CD14-positive monocyte (primary cell): Measurements from ENCODE around the gene THBS2. TPM values are rescaled to one million over a fixed set of nuclear protein-coding genes. Genes with fewer than 3 reads are reported as not detected.

Experiments
- DNase-seq, 3 donors: peaks; one replicate each; pipeline ENCODE4 v3.0.0-alpha.2; 2011 to 2022
- H2AFZ ChIP-seq: 2 replicates; pipeline ENCODE4 v1.6.0; 2012; ENCODE audit warnings: mild to moderate bottlenecking, low read depth, low read length, inconsistent platforms; ENCODE audit not compliant: insufficient read depth, poor library complexity, severe bottlenecking
- H3K27ac ChIP-seq, 2 donors: 1 replicate in 1 of 2; 2 replicates in 1 of 2; pipeline ENCODE4 v1.5.1; 2012 to 2013; ENCODE audit warnings: low read length in 2 of 2, control low read depth in 1 of 2, inconsistent platforms in 1 of 2, low read depth in 1 of 2, mild to moderate bottlenecking in 1 of 2
- H3K27me3 ChIP-seq, 2 donors: one replicate each; pipeline versions ENCODE4 v1.6.0 to v1.6.1; 2011 to 2013; ENCODE audit warnings: low read length in 2 of 2; ENCODE audit not compliant: control insufficient read depth in 2 of 2, insufficient read depth in 2 of 2
- H3K36me3 ChIP-seq, 2 donors: replicated peaks in 1 of 2; 1 replicate in 1 of 2; 2 replicates in 1 of 2; pipeline versions ENCODE4 v1.5.1 to v1.6.1; 2012 to 2013; ENCODE audit warnings: low read length in 2 of 2, control low read depth in 1 of 2, inconsistent platforms in 1 of 2, mild to moderate bottlenecking in 1 of 2; ENCODE audit not compliant: insufficient read depth in 2 of 2, control insufficient read depth in 1 of 2
- H3K4me1 ChIP-seq, 2 donors: 1 replicate in 1 of 2; 2 replicates in 1 of 2; pipeline versions ENCODE4 v1.5.1 to v1.6.1; 2012 to 2013; ENCODE audit warnings: low read length in 2 of 2, control low read depth in 1 of 2, inconsistent platforms in 1 of 2, mild to moderate bottlenecking in 1 of 2, moderate library complexity in 1 of 2; ENCODE audit not compliant: insufficient read depth in 2 of 2, control insufficient read depth in 1 of 2
- H3K4me2 ChIP-seq: replicated peaks from 2 replicates; pipeline ENCODE3; 2012; ENCODE audit warnings: low read length, moderate library complexity, mild to moderate bottlenecking; ENCODE audit not compliant: poor library complexity, severe bottlenecking; ENCODE audit errors: extremely low read depth
- H3K4me3 ChIP-seq, 3 experiments: fragments of 200-600 bp in 1 of 3; sonication (generic) in 1 of 3; replicated peaks in 1 of 3; 1 replicate in 2 of 3; 2 replicates in 1 of 3; pipeline ENCODE4 v1.5.1; 2011 to 2013; ENCODE audit warnings: low read length in 3 of 3, mild to moderate bottlenecking in 3 of 3, control low read depth in 2 of 3, low read depth in 2 of 3, inconsistent platforms in 1 of 3, moderate library complexity in 1 of 3
- H3K79me2 ChIP-seq: 2 replicates; pipeline ENCODE4 v1.6.0; 2012; ENCODE audit warnings: mild to moderate bottlenecking, control low read depth, inconsistent platforms, low read length, moderate library complexity; ENCODE audit not compliant: insufficient read depth
- H3K9ac ChIP-seq: 2 replicates; pipeline ENCODE4 v1.6.0; 2017; ENCODE audit warnings: low read length, mild to moderate bottlenecking; ENCODE audit not compliant: insufficient read depth, poor library complexity, severe bottlenecking
- H3K9me3 ChIP-seq, 2 donors: replicated peaks in 1 of 2; 1 replicate in 1 of 2; 2 replicates in 1 of 2; pipeline versions ENCODE4 v1.5.1 to v1.6.1; 2012 to 2013; ENCODE audit warnings: low read length in 2 of 2, control low read depth in 1 of 2; ENCODE audit not compliant: control insufficient read depth in 1 of 2, insufficient read depth in 1 of 2
- H4K20me1 ChIP-seq: 2 replicates; pipeline ENCODE4 v1.6.0; 2012; ENCODE audit warnings: mild to moderate bottlenecking, low read length, control low read depth, moderate library complexity; ENCODE audit not compliant: insufficient read depth
- H3K27ac Mint-ChIP-seq, 7 donors: one replicate each; pipeline ENCODE4 v1.8.0; 2020; ENCODE audit warnings: mild to moderate bottlenecking in 7 of 7, mixed read lengths in 7 of 7, moderate library complexity in 6 of 7, inconsistent platforms in 2 of 7
- H3K27me3 Mint-ChIP-seq, 3 donors: one replicate each; pipeline ENCODE4 v1.8.0; 2021 to 2022; ENCODE audit warnings: low read depth in 3 of 3, mild to moderate bottlenecking in 3 of 3, mixed read lengths in 3 of 3, moderate library complexity in 3 of 3, inconsistent platforms in 1 of 3
- H3K36me3 Mint-ChIP-seq, 2 donors: one replicate each; pipeline ENCODE4 v1.8.0; 2020; ENCODE audit warnings: mixed read lengths in 2 of 2, inconsistent platforms in 1 of 2, mild to moderate bottlenecking in 1 of 2
- H3K4me1 Mint-ChIP-seq: one replicate; pipeline ENCODE4 v1.8.0; 2020; ENCODE audit warnings: mild to moderate bottlenecking, mixed read lengths
- H3K4me3 Mint-ChIP-seq, 2 donors: one replicate each; pipeline ENCODE4 v1.8.0; 2020; ENCODE audit warnings: mild to moderate bottlenecking in 2 of 2, mixed read lengths in 2 of 2, moderate library complexity in 1 of 2
- H3K9me3 Mint-ChIP-seq, 7 donors: one replicate each; pipeline ENCODE4 v1.8.0; 2020 to 2022; ENCODE audit warnings: mixed read lengths in 7 of 7, mild to moderate bottlenecking in 6 of 7, moderate library complexity in 6 of 7, inconsistent platforms in 2 of 7
- CTCF ChIP-seq: fragments of 200-600 bp; IDR thresholded peaks from one replicate; pipeline ENCODE4 v1.8.0; 2022; ENCODE audit warnings: antibody characterized with exemption, mild to moderate bottlenecking
- WGBS: methylation state at CpG from one replicate; pipeline ENCODE4 v1.1.5; 2013; ENCODE audit warnings: missing lambda C conversion rate; ENCODE audit not compliant: insufficient coverage; 5-methylcytosine and 5-hydroxymethylcytosine counted together
- intact Hi-C, 2 donors: fragments of 100-400 bp; cut with micrococcal nuclease; formaldehyde crosslinking; loops; one replicate each; pipeline versions ENCODE4 v1.15.0 to v1.15.1; 2023
- polyA plus RNA-seq, 3 donors: library from polyadenylated mRNA; depleted of rRNA in 1 of 3; unstranded in 2 of 3; stranded (reverse) in 1 of 3; fragments of 300-500 nt in 2 of 3; fragments of >200 nt in 1 of 3; fragmentation: Illumina TruSeq in 2 of 3; gene quantifications; 1 replicate in 2 of 3; 2 replicates in 1 of 3; pipeline ENCODE4 v1.2.3, GENCODE V29; 2012 to 2021

THBS2 gene
- polyA plus RNA-seq, 3 donors, result 0.01 to 0.03 TPM; not detected in 1

GRCh38 chr6:169189182-169189581 is 64.5 kb downstream of the THBS2 start:
- Histone ChIP-seq H3K9ac (no peak overlapping the region), H3K4me3 (no peak overlapping the region), H2AFZ (no peak overlapping the region), H3K9me3 (peaks cover 9 to 16% of the 10 kb centered on the region in 2 donors), H3K27me3 (no peaks in the 10 kb centered on the region), H3K4me1 (no peaks in the 10 kb centered on the region), H4K20me1 (no peaks in the 10 kb centered on the region), H3K27ac (no peak overlapping the region), H3K79me2 (no peaks in the 10 kb centered on the region), H3K4me2 (no peak overlapping the region), H3K36me3 (no peaks in the 10 kb centered on the region)
- intact Hi-C loops, result no loop called here
- Mint-ChIP-seq H3K36me3 (no peaks in the 10 kb centered on the region), H3K9me3 (peaks cover 9 to 22% (median 18%) of the 10 kb centered on the region in 7 donors), H3K4me1 (peaks cover 3% of the 10 kb centered on the region), H3K4me3 (no peak overlapping the region), H3K27me3 (peaks cover 0 to 1% (median 0%) of the 10 kb centered on the region in 3 donors), H3K27ac (no peak overlapping the region)
- no peak for TF ChIP-seq CTCF
- WGBS, result 97% methylated on average over 4 of the region's 8 CpGs
- no peak for DNase-seq

GRCh38 chr6:169188475-169188874 is 65.2 kb downstream of the THBS2 start:
- intact Hi-C loops, result no loop called here
- WGBS, result 57% methylated on average over 5 of the region's 6 CpGs
- Mint-ChIP-seq H3K9me3 (peaks cover 6 to 19% (median 16%) of the 10 kb centered on the region in 7 donors), H3K4me1 (peaks cover 3% of the 10 kb centered on the region), H3K4me3 (no peak overlapping the region), H3K27me3 (peaks cover 0 to 1% (median 0%) of the 10 kb centered on the region in 3 donors), H3K36me3 (no peaks in the 10 kb centered on the region), H3K27ac (no peak overlapping the region)
- H3K79me2 ChIP-seq, result no peaks in the 10 kb centered on the region
- H3K4me2 ChIP-seq, result no peak overlapping the region
- peak overlapping the region; percentile 29 for H2AFZ ChIP-seq
- no peaks in the 10 kb centered on the region for H3K4me1 ChIP-seq
- H3K27ac ChIP-seq, result no peak overlapping the region
- H3K27me3 ChIP-seq, result no peaks in the 10 kb centered on the region
- no peak for TF ChIP-seq CTCF
- H4K20me1 ChIP-seq, result no peaks in the 10 kb centered on the region
- H3K36me3 ChIP-seq, result no peaks in the 10 kb centered on the region
- H3K4me3 ChIP-seq, result no peak overlapping the region
- DNase-seq, result no peak
- no peak overlapping the region for H3K9ac ChIP-seq
- peaks cover 9 to 16% of the 10 kb centered on the region in 2 donors for H3K9me3 ChIP-seq
